Natural killer cell (primary cell): ENCODE results near the gene SLC25A13. TPM values are rescaled to one million over a fixed set of nuclear protein-coding genes. Genes with fewer than 3 reads are reported as not detected.
A peak's percentile ranks its signal among the peaks of the same experiment; 100 is the strongest.

ENCODE experiments used
- ATAC-seq, 3 donors: fragments of 150-1000 bp in 2 of 3; fragments of 200-7000 bp in 1 of 3; cut with Tn5 transposase; 1 replicate in 1 of 3; 2 replicates in 2 of 3; pipeline ENCODE4 v1.10.0; 2021; ENCODE audit warnings: mild to moderate bottlenecking in 2 of 3, moderate library complexity in 2 of 3
- DNase-seq, 2 donors: peaks; one replicate each; pipeline versions ENCODE4 v3.0.0 to v3.0.0-alpha.2; 2013 to 2021; ENCODE audit warnings: mixed read lengths in 1 of 2
- H3K27ac ChIP-seq: one replicate; pipeline ENCODE4 v1.5.1; 2013; ENCODE audit warnings: mild to moderate bottlenecking, low read length
- H3K27me3 ChIP-seq: one replicate; pipeline ENCODE4 v1.6.1; 2013; ENCODE audit warnings: low read length; ENCODE audit not compliant: control insufficient read depth, insufficient read depth
- H3K36me3 ChIP-seq: one replicate; pipeline ENCODE4 v1.6.1; 2013; ENCODE audit warnings: low read length; ENCODE audit not compliant: control insufficient read depth, insufficient read depth
- H3K4me1 ChIP-seq: one replicate; pipeline ENCODE4 v1.6.1; 2013; ENCODE audit warnings: low read length; ENCODE audit not compliant: control insufficient read depth, insufficient read depth
- H3K4me3 ChIP-seq: one replicate; pipeline ENCODE4 v1.5.1; 2013; ENCODE audit warnings: low read length
- H3K9me3 ChIP-seq: one replicate; pipeline ENCODE4 v1.6.1; 2013; ENCODE audit warnings: low read length; ENCODE audit not compliant: control insufficient read depth, insufficient read depth
- H3K27ac Mint-ChIP-seq, 2 donors: one replicate each; pipeline ENCODE4 v1.8.0; 2022; ENCODE audit warnings: mild to moderate bottlenecking in 2 of 2, mixed read lengths in 2 of 2, moderate library complexity in 1 of 2
- H3K27me3 Mint-ChIP-seq, 2 donors: one replicate each; pipeline ENCODE4 v1.8.0; 2022; ENCODE audit warnings: low read depth in 2 of 2, mixed read lengths in 2 of 2
- H3K36me3 Mint-ChIP-seq: one replicate; pipeline ENCODE4 v1.8.0; 2022; ENCODE audit warnings: mixed read lengths
- H3K4me1 Mint-ChIP-seq, 2 donors: one replicate each; pipeline ENCODE4 v1.8.0; 2022; ENCODE audit warnings: mixed read lengths in 2 of 2
- H3K4me3 Mint-ChIP-seq: one replicate; pipeline ENCODE4 v1.8.0; 2022; ENCODE audit warnings: mild to moderate bottlenecking, moderate library complexity, mixed read lengths
- H3K9me3 Mint-ChIP-seq, 2 donors: one replicate each; pipeline ENCODE4 v1.8.0; 2022; ENCODE audit warnings: mixed read lengths in 2 of 2
- CTCF ChIP-seq: fragments of 200-600 bp; IDR thresholded peaks from one replicate; pipeline ENCODE4 v1.8.0; 2022; ENCODE audit warnings: antibody characterized with exemption
- WGBS: methylation state at CpG from one replicate; pipeline ENCODE4 v1.1.7; 2013; ENCODE audit warnings: missing lambda C conversion rate; ENCODE audit not compliant: insufficient coverage; 5-methylcytosine and 5-hydroxymethylcytosine counted together
- intact Hi-C: fragments of 100-400 bp; cut with micrococcal nuclease; formaldehyde crosslinking; loops from one replicate; pipeline ENCODE4 v1.14.2; 2022
- total RNA-seq, 4 donors: library from RNA; stranded (reverse); fragments of 120-200 nt in 1 of 4; gene quantifications; one replicate each; pipeline versions ENCODE4 v1.2.3 to v1.2.4, GENCODE V29; 2013 to 2022

SLC25A13 gene
- total RNA-seq, 3 donors from 2014 or later (not counting 1 experiment from before 2014, with no cell fraction given), result 16.9 to 20.8 (median 20.5) TPM

GRCh38 chr7:96243241-96243640 is 78.7 kb downstream of the SLC25A13 start:
- intact Hi-C loops, result no loop called here
- H3K4me3 ChIP-seq, result no peak overlapping the region
- no peak for DNase-seq
- H3K27ac ChIP-seq, result no peak overlapping the region
- ATAC-seq, result no peak
- Mint-ChIP-seq H3K4me3 (no peak overlapping the region), H3K27ac (no peak overlapping the region), H3K4me1 (peaks cover 22 to 31% of the 10 kb centered on the region in 2 donors), H3K36me3 (no peaks in the 10 kb centered on the region), H3K27me3 (no peaks in the 10 kb centered on the region), H3K9me3 (no peaks in the 10 kb centered on the region)
- no peaks in the 10 kb centered on the region for H3K36me3 ChIP-seq
- no peaks in the 10 kb centered on the region for H3K4me1 ChIP-seq
- TF ChIP-seq CTCF, result no peak
- no peaks in the 10 kb centered on the region for H3K27me3 ChIP-seq
- H3K9me3 ChIP-seq, result no peaks in the 10 kb centered on the region
- WGBS, result 100% methylated on average over 1 of the region's 2 CpGs

- H3K4me3 ChIP-seq, result no peak overlapping the region
- no peak overlapping the region for H3K27ac ChIP-seq
- 74% methylated on average over 3 of the region's 3 CpGs for WGBS
- Mint-ChIP-seq H3K4me3 (no peak overlapping the region), H3K36me3 (no peaks in the 10 kb centered on the region), H3K9me3 (no peaks in the 10 kb centered on the region), H3K27me3 (no peaks in the 10 kb centered on the region), H3K27ac (peak overlapping the region; percentile 1 to 4), H3K4me1 (peaks cover 28 to 31% of the 10 kb centered on the region in 2 donors)
- intact Hi-C loops, result no loop called here
- no peaks in the 10 kb centered on the region for H3K36me3 ChIP-seq
- no peak for ATAC-seq
- H3K27me3 ChIP-seq, result no peaks in the 10 kb centered on the region
- no peak for DNase-seq
- no peaks in the 10 kb centered on the region for H3K4me1 ChIP-seq
- TF ChIP-seq CTCF, result no peak
- H3K9me3 ChIP-seq, result no peaks in the 10 kb centered on the region
Measured at GRCh38 chr7:96241855-96242254, 80.0 kb downstream of the SLC25A13 start.

DNA sequence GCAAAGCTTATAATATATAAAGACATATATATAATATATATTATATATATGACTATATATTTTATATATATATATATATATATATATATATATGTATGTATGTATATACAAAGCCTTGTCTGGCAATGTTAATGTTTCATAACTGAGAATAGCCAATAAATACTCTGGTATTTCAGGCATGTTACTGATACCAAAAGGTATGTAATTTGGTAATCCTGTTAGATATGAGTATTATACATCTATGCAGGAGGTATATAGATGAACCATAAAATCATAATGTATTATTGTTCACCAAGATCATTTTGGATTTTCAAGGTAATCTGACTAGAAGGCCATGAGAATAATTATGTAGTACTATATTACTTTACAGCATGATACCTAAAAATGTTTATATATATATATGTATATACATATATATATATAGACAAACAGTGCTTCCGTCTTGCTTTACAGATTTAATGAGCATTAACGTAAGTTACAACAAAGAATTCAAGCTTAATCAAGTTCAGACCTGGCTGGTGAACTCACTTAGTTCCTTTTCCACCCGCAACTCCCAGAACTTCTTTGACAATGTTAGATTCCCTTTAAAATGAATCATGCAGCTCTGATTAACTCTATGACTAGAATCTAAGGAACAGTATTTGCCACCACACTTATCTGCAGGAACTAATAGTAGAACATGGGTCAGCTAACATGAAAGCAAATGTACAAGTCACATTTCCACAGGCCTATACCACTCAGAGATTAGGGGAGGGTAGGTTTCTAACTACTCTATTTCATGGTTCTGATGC is 82.7 kb downstream of the SLC25A13 start:
- Mint-ChIP-seq H3K27ac (no peak overlapping the region), H3K27me3 (no peaks in the 10 kb centered on the region), H3K9me3 (no peaks in the 10 kb centered on the region), H3K4me3 (no peak overlapping the region), H3K4me1 (peaks cover 28 to 31% of the 10 kb centered on the region in 2 donors), H3K36me3 (no peaks in the 10 kb centered on the region)
- Histone ChIP-seq H3K4me1 (no peaks in the 10 kb centered on the region), H3K27me3 (no peaks in the 10 kb centered on the region), H3K36me3 (no peaks in the 10 kb centered on the region), H3K27ac (no peak overlapping the region), H3K4me3 (no peak overlapping the region), H3K9me3 (no peaks in the 10 kb centered on the region)
- DNase-seq (no peak), ATAC-seq (no peak)
- WGBS, result 98% methylated on average over 3 of the region's 3 CpGs
- intact Hi-C loops, result no loop called here
- no peak for TF ChIP-seq CTCF

- ATAC-seq (no peak), DNase-seq (no peak)
- Mint-ChIP-seq H3K9me3 (no peaks in the 10 kb centered on the region), H3K27me3 (no peaks in the 10 kb centered on the region), H3K27ac (no peak overlapping the region), H3K4me3 (no peak overlapping the region), H3K36me3 (no peaks in the 10 kb centered on the region), H3K4me1 (peaks cover 23 to 28% of the 10 kb centered on the region in 2 donors)
- no peak for TF ChIP-seq CTCF
- Histone ChIP-seq H3K36me3 (no peaks in the 10 kb centered on the region), H3K9me3 (no peaks in the 10 kb centered on the region), H3K27ac (no peak overlapping the region), H3K4me1 (no peaks in the 10 kb centered on the region), H3K27me3 (no peaks in the 10 kb centered on the region), H3K4me3 (no peak overlapping the region)
- intact Hi-C loops, result no loop called here
- 85% methylated on average over 7 of the region's 8 CpGs for WGBS
Measured at GRCh38 chr7:96238474-96238873, 83.4 kb downstream of the SLC25A13 start.
